HG02981 (cell line): ENCODE data around the gene ACTRT2.

Experiments
- ATAC-seq: cut with Tn5 transposase; IDR thresholded peaks from one replicate; pipeline ENCODE4 v1.9.1; 2021; ENCODE audit warnings: mild to moderate bottlenecking, moderate library complexity; ENCODE audit not compliant: unreplicated experiment

Gene ACTRT2

DNA sequence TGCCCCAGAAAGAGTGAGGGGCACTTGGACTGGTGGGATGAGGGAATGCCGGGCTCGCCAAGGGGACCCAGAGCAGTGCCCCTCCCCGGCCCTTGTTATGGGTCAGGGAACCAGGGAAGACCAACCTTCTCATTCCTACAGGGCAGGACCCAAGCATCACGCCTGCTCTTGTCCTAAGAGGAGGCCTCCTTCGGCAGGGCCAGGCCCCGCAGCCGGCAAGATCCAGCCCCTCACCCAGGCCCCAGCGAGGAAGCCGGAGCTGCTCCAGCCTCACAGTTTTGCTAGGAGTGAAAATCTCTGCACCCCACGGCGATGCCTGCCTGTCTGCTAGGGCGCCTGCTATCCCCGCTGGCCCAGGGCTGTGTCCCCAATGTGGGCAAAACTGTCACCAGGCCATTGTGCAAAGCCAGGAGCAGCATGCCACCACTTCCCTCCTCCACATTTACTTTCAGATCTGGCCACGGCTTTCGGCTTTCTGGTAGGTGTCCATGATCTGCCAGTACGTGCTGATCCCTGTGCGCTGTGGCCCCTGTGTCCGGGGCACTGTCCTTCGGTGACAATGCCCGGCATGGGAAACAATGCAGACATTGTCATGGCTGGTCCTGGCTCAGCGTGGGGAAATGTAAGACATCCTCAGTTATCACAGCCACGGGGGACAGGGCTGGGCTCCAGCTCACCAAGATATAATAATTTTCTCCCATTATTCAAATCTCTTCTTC is 9.6 kb downstream of the ACTRT2 start:
- no peak for ATAC-seq

DNA sequence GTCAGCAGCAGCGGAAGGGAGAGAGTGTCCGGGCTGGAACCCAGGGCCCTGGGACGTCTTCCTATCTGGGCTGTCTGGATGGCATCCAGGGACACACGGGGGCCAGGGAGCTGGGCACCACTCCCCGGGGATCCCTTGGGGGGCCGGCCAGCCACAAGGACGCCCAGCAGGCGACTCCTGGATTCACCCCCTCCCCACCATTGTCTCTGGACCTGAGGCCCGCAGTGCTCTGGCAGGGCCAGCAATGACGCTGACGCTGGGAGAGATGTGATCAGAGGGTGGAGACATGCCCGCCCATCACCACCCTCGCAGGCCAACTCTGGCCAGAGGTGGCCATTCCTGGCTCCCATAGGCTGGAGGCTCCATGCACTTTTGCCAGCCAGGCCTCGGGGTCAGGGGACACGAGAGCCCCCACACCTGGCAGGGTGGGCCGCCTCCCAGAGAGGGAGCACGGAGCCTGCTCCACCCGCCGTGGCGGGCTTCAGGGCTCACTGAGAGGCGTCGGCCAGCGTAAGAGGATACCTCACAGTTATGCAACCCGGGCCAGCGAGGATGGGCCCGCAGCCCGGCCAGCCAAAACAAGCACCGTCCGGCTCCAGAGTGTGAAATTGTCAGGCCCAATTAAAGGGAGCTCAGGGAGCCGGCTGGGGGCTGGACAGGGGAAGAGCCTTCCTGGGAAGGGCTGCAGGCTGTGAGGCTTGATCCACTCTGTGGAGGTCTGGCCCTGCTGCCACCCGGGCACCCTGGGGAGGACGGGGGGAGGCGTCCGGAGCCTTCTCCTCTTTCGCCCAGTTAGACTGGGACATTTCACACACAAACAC is 10.3 kb downstream of the ACTRT2 start:
- no peak for ATAC-seq

DNA sequence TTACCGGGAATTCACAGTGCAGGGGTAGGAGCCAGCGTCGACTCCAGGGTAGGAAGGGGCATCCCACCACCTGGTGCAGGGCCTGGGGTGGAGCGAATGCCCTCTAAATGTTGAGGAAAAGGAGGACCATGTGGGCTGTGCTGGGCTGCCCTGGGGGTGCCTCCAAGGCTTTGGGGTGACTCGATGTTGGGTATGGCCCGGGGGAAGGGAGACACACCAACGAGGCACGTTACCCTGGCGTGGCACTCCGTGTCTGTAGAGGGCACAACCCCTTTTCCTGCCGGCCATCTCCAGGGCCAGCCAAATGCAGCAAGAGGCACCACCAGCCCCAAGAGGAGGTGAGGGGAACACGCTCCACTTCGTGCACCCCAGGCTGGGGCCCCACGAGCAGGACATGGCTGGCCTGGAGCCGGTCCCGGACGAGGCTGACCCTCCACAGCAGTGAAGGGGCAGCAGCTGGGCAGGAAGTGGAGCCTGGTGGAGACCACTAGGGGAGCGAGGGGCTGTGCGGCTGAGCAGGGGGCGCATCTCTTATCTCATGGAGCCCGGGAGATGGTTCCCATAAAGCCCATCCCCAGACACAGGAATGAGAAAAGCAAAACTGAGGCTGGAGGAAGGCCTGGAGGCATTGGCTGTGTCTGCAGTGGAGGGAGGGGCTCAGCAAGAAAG is 11.2 kb downstream of the ACTRT2 start:
- ATAC-seq: no peak

DNA sequence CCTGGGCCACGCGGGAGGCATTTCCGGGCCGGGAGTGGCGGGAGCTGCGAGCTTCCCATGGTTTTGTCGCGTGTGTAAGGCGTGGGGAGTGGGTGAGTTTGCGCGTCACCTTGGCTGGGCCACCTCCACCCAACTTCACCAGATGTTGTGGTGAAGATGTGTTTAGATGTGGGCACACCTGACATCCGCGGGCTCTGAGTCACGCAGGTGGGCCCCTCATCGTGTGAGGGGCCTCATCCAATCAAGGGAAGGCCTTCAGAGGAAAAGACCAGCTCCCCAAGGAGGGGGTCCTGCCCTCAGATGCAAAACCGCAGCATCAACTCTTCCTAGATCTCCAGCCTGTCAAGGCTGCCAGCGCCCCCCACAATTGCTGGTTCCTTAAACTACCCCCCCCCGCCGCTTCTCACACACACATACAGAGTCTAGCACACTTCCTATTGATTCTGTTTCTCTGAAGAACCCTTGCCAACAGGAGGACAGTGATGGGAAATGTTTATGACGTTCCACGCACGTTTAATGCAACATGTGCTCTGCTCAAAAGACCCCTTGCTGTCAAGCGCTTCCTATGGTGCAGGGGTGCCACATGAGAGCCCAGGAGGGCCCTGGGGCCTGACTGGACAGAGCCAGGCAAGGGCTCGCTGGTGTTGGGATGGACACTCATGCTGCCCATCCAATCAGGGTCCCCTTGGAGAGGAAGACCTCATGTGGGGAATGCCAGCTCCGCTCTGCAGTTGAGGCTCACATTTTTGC is 11.9 kb downstream of the ACTRT2 start:
- no peak for ATAC-seq

DNA sequence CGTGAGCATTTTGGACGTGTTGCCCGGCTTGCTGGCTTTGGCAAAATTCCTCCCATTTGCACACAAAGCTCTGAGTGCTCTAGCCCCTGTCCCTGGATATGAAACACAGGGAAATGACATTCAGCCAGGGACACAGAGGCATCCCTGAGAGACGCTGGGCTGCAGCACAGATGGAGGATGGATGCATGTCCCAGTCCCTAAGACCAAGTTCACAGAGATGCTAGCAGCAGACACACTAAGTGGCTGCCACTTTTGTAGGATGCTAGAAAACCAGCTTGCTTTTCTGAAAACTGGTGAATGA is 12.5 kb downstream of the ACTRT2 start:
- no peak for ATAC-seq

DNA sequence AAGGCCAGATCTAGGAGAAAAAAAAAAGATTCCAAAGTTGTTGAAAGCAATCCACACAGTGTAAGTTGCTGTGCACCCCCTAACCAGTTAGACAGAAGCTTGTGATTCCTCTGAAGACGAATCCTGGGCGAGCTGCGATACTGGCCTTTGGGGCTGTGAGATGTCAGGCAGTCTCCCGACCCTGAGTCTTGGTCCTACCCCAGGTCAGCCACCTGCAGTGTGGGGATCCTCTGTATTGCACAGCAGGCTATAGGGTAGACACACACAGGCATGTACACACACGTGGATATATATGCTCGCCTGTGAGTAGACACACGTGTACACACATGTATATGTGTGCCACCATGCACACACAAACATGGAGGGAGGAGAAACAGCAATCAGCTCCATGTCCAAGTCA is 12.9 kb downstream of the ACTRT2 start:
- ATAC-seq: no peak

DNA sequence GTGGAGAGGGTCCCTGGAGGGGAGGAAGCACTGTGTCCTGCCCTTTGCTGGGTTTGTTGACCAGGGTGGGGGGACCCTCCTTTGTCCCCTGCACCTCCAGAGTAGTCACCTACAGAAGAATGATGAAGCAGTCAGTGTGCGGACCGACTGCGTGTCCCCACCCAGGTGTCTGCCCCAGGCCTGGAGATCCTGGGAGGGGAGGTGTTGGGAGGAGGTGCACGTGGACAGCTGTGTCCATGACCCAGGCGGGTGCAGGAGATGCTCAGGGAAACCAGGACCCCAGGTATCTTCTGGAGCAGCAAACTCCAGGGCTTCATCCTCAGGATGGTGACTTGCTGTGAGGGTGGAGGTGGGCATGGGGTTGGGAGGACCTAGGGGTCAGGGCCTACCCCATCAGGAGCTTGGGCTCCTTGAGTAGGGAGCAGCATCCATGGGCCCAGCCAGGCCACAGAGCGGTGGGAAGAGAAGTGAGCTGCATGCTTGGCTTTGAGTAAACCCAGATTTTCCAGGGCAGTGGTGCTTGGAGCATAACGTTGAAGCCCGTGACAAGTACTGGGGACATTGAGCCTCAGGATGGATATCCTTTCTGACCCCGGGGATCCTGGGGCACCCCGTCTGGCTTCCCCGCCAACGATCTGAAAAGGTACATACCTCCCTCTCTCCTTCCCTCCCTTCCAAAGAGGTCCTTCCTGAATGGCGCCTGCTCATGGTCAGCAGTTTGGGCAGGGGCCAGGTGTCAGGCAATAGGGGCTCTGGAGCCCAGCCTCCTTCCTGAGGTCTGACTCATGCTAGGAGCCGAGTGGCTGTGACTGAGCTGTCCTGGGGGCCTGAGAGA is 13.7 kb downstream of the ACTRT2 start:
- no peak for ATAC-seq

DNA sequence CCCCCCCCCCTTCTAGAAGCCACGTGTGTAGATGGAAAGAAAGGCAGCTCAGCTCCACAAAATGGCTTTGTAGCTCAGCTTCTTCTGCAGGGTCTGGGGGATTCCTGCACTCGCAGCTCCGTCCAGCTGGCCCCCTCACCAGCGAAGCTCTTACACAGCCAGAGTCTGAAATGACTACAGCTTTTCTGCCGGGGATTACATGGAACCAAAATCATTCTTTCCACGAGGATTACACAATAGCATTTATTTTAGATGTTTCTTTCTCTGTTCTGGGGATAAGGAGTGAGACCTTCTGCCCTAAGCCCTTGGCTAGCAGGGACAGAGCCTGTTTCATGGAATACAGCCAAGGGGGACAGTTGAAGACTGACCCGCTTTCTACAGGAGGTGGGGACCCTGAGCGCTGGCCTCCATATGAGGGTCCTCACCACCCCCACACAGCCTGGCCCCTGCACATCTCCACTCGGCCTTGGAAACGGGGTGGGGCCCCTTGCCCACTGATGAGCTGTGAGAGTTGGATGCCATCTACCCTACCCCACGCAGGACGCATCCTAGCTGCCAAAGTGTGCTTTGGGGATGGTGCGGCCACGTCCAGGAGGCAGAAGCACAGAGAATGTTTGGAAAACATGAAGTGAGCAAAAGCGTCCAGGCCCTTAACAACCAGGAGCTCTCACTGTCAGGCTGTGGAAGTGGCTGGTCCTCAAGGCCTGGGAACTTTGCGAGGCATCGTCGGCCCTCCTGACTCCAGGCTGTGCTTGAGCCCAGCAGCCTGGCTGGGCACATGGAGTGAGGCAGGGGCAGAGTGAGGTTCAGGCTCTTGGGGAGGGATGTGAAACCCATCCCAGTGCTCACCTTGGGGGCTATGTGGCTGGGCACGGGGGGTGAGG is 14.5 kb downstream of the ACTRT2 start:
- no peak for ATAC-seq

DNA sequence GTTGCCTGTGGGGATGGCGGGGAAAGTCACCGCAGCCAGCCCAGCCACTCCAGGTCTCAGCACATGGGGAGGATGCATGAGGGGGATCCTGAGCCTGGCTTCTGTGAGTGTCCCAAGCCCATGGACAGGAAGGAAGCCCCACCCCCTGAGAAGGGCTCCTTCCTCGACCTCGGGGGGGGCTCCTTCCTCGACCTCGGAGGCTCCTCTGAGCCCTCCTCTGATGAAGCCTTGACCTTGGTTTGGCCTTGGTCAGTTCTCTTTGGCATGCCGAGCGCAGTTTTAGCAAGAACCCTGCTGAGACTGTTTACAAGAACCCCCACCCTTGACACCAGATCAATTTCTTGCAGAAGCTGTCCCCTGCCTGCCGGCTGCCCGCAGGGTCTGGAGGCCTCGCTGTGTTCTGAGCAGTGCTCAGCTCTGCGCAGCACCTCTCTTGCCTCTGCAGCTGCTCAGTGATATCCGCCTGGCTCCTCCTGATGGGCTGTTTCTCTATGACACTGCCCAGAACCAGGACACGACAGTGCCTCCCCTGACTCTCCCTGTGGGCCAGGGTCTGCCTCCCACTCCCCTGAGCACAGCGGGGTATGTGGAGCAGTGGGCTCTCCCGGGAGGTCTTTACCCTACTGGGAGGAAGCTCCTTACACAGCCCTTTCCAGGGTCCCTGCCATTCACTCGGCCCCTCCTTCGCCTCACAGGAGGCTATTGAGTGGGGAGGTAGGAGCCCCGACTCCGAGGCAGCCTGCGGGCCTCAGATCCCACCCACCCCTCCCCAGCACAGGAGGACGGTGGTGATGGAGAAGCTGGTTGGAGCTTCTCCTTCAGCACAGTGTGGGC is 15.4 kb downstream of the ACTRT2 start:
- no peak for ATAC-seq

DNA sequence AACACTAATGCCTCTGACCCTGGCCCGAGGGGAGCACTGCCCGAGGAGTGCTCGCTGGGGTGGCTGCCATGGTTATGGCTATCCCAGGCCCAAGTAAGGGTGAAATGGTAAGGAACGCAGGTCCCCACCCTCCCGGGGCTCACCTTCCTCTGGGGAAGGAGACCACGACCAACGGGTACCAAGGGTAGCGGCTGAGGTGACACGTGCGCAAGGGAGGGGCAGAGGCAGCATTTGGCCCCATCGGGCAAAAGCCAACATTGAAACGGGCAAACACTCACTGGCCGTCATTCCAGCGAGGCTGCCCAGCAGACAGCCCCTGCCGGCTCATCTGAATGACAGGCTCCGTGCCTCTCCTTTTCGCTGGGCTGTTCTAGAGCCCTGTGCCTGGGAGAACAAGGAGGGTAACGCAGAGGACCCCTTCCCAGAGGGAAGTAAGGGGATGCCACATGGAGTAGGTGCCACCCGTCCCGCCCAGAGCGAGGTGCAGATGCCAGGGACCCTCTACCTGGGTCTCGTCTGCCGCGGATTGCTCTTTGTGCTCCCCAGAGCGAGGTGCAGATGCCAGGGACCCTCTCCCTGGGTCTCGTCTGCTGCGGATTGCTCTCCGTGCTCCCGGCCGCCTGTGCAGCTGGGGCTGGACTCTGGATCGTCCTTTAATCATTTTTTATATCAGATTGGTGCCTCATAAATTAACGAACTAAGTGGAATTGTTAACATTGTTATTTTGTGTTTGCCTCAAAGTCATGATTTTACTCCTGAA is 16.2 kb downstream of the ACTRT2 start:
- ATAC-seq: no peak

DNA sequence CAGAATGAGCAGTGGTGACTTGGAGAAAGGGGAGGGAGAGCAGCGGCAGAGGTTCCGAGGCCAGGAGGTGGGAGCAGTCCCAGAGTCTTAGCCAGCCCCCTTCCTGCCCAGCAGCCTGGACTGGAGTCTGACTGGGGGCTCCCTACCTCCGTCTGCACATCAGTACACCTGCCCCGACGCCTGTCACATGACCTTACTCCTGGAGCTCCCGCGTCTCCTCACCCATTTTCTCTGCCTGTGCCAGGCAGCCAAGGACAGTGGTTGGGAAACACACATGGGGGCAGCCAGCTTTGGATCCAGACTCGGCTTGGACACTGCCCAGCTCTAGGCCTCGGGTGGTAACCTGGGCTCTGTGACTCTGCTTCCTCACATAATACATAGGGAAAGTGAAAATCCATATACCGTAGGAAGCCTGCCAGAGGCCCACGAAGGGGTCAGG is 16.9 kb downstream of the ACTRT2 start:
- ATAC-seq: no peak

DNA sequence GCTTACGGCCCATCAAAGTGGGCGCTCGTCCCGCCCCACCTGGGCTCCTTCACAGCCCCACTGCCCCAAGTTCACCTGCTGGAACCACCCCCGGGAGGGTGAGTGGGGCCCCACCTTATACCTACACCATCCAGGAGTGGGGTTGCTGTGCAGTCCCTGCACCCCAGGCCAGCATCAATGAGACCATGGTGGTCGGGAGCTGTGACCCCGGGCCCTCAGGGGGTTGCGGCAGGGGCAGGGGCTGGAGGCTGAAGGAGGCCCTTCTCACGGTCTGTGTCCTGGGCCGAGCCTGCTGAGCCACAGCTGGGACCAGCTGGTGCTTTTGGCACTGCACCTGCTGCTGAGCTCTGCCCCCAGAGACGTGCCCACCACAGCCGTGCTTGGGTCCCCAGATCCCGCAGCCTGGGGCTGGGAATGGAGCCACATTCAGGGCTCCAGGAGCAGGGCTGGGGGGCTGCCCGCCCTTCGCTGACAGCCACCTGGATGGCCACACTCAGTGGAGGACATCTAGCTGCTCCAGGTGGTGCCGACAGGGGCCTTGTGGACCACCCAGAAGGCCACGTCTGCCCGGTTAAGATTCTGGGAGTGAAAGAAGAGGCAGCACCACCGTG is 17.4 kb downstream of the ACTRT2 start:
- ATAC-seq: no peak

DNA sequence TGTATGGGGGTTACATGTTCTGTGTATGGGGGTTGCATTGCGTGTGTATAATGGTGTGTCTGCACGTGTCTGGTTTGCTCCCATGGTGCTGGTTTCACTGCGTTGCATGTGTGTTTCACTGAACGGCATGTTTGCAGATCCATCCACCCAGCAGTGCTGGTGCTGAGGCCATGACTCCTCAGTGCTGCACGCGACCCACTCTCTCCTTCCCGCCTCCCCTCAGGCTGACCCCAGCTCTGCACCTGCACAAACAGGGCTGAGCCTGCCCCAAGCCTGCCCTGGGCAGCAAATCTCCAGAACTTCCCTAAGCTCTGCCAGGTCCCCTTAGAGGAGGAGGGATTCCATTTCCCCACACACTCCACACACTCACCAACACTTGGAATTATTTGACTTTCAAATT is 18.7 kb downstream of the ACTRT2 start:
- no peak for ATAC-seq

DNA sequence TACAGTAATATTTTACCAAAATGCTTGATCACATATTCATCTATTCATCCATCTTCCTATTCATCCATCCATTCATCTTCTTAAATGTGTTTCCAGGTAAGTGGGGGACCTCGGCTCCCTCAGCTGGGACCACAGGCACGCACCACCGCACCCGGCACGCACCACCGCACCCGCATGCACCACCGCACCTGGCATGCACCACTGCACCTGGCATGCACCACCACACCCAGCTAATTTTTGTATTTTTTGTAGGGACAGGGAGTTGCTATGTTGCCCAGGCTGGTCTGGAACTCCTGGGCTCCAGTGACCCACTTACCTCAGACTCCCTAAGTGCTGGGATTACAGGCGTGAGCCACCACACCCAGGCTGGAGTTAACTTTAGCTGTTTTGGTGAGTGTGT is 21.2 kb downstream of the ACTRT2 start:
- ATAC-seq: no peak

DNA sequence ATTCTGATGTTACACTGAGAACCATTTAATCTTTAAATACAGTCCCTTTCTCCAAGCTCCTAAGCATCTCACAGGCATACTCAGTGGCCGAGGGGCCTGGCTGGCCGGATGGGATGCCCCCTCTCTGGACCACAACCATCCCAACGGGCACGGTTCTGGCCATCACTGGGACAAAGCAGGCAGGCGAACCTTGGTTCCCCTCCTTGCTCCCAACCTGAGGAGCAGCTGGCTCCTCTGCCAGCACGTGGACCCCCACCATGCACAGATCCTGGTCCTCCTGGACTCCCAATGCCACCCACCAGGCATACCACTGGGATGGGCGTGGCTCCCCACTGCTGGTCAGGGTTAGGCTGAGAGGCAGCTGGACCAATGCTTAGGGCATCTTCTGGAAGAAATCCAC is 27.9 kb downstream of the ACTRT2 start:
- ATAC-seq: no peak

DNA sequence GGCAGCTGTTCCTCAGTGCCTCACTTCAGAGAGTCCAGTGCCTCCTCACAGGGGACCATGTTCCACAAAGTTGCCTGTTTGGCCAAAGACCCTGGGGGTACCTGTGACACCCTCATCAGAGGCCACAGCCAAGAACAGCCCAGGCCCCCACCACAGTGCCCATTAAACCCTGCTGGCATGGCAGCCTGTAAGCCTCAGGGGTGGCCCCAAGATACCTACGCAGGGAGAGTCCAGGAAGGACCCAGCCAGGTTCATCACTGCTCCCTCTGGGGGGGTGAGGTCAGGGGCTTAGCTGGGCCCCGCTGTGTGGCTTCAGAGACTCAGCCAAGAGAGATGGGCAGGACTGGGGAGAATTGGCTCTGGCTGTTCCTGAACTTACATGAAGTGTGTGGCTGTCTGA is 28.6 kb downstream of the ACTRT2 start:
- no peak for ATAC-seq

DNA sequence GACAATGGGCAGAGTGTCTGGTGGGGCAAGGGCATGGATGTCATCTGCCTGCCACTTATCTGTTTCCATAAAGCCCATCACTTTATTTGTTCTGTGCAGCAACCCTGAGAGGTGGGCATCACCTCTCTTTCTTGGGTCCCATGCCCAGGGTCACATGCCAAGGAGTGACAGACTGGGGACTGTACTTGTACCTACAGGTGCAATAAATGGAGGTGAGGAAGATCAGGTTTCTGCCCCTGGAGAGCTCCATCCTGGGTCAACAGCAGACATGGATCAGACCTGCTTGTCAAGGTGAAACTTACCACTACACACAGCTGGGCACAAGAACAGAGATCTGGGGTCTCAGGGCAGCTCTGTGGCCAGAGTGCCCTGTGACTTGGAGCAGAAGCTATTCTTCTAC is 29.3 kb downstream of the ACTRT2 start:
- ATAC-seq: no peak
